ENCODE measurements around the gene SLC2A14. TPM values are rescaled to one million over a fixed set of nuclear protein-coding genes. Genes with fewer than 3 reads are reported as not detected.
"Not testable (repeated sequence)": the region's sequence is repeated elsewhere in the genome, so short reads cannot be mapped to it uniquely, and the experiment has no call there.

SLC2A14 gene
- total RNA-seq, 2 donors from 2014 or later = not detected

GRCh38 chr12:7835116-7835515, 37.6 kb downstream of the SLC2A14 start:
- Histone ChIP-seq H3K4me3 (no peak overlapping the region), H3K9me3 (no peaks in the 10 kb centered on the region), H3K36me3 (no peaks in the 10 kb centered on the region), H3K27ac (no peak overlapping the region), H3K4me1 (ENCODE audit: control insufficient read depth in 1 of 2, low read depth in 2 of 2) (no peaks in the 10 kb centered on the region), H3K27me3 (replicated peaks; ENCODE audit: insufficient read depth) (no peaks in the 10 kb centered on the region)
- ATAC-seq (ENCODE audit: insufficient number of reproducible peaks, low FRiP score, low read depth) (no peak), DNase-seq (ENCODE audit: low spot score) (no peak)
- TF ChIP-seq CTCF (IDR thresholded peaks at IDR 0.05) = no peak

GRCh38 chr12:7834701-7835100, 38.0 kb downstream of the SLC2A14 start:
- Histone ChIP-seq H3K4me3 (no peak overlapping the region), H3K4me1 (ENCODE audit: control insufficient read depth in 1 of 2, low read depth in 2 of 2) (no peaks in the 10 kb centered on the region), H3K9me3 (no peaks in the 10 kb centered on the region), H3K36me3 (no peaks in the 10 kb centered on the region), H3K27me3 (replicated peaks; ENCODE audit: insufficient read depth) (no peaks in the 10 kb centered on the region), H3K27ac (no peak overlapping the region)
- no peak for ATAC-seq (ENCODE audit: insufficient number of reproducible peaks, low FRiP score, low read depth)
- no peak for TF ChIP-seq CTCF (IDR thresholded peaks at IDR 0.05)
- DNase-seq (ENCODE audit: low spot score) = no peak

GRCh38 chr12:7833831-7834230, 38.9 kb downstream of the SLC2A14 start:
- no peaks in the 10 kb centered on the region for H3K27me3 ChIP-seq (replicated peaks; ENCODE audit: insufficient read depth)
- ATAC-seq (ENCODE audit: insufficient number of reproducible peaks, low FRiP score, low read depth) = no peak
- no peaks in the 10 kb centered on the region for H3K36me3 ChIP-seq

GRCh38 chr12:7833201-7833600, 39.5 kb downstream of the SLC2A14 start:
- ATAC-seq (ENCODE audit: insufficient number of reproducible peaks, low FRiP score, low read depth); DNase-seq (ENCODE audit: low spot score); H3K4me1 ChIP-seq (ENCODE audit: control insufficient read depth in 1 of 2, low read depth in 2 of 2); H3K9me3 ChIP-seq; H3K27ac ChIP-seq; H3K27me3 ChIP-seq (replicated peaks; ENCODE audit: insufficient read depth); H3K4me3 ChIP-seq; H3K36me3 ChIP-seq: not testable (repeated sequence)

More at GRCh38 chr12:7833831-7834230, 38.9 kb downstream of the SLC2A14 start:
- Histone ChIP-seq H3K27ac (no peak overlapping the region), H3K4me1 (ENCODE audit: control insufficient read depth in 1 of 2, low read depth in 2 of 2) (no peaks in the 10 kb centered on the region), H3K4me3 (no peak overlapping the region), H3K9me3 (no peaks in the 10 kb centered on the region)
- TF ChIP-seq CTCF (IDR thresholded peaks at IDR 0.05) = no peak
- DNase-seq (ENCODE audit: low spot score) = no peak

- H3K4me1 ChIP-seq (ENCODE audit: control insufficient read depth in 1 of 2, low read depth in 2 of 2) = no peaks in the 10 kb centered on the region
- ATAC-seq (ENCODE audit: insufficient number of reproducible peaks, low FRiP score, low read depth) (no peak), DNase-seq (ENCODE audit: low spot score) (no peak)
- H3K27ac ChIP-seq = no peak overlapping the region
- H3K4me3 ChIP-seq = no peak overlapping the region
- no peak for TF ChIP-seq CTCF (IDR thresholded peaks at IDR 0.05)
- no peaks in the 10 kb centered on the region for H3K36me3 ChIP-seq
- no peaks in the 10 kb centered on the region for H3K27me3 ChIP-seq (replicated peaks; ENCODE audit: insufficient read depth)
- no peaks in the 10 kb centered on the region for H3K9me3 ChIP-seq
Measured at GRCh38 chr12:7832059-7832696, 40.5 kb downstream of the SLC2A14 start.

DNA sequence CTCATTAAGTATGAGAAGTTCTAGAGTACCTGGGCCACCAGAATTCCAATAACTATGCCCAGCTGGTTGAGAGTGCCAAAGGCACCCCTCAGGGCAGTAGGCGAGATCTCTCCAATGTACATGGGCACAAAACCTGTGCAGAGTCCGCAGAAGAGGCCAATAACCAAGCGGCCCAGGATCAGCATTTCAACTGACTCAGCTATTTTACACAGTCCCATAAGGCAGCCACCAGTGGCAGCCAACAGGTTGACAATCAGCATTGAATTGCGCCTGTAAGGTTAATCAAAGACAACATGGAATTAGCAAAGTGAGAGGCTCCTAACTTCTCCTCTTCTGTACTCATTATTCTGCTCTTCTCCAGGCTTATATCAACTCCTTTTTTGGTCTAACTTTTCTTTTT, 43.0 kb downstream of the SLC2A14 start:
- H3K4me3 ChIP-seq; DNase-seq (ENCODE audit: low spot score); ATAC-seq (ENCODE audit: insufficient number of reproducible peaks, low FRiP score, low read depth): not testable (repeated sequence)

GRCh38 chr12:7825754-7826153, 47.0 kb downstream of the SLC2A14 start:
- not testable (repeated sequence) for ATAC-seq (ENCODE audit: insufficient number of reproducible peaks, low FRiP score, low read depth); H3K27me3 ChIP-seq (replicated peaks; ENCODE audit: insufficient read depth); H3K9me3 ChIP-seq; H3K27ac ChIP-seq; H3K36me3 ChIP-seq; H3K4me3 ChIP-seq; DNase-seq (ENCODE audit: low spot score); H3K4me1 ChIP-seq (ENCODE audit: control insufficient read depth in 1 of 2, low read depth in 2 of 2)

More for the DNA sequence above, 43.0 kb downstream of the SLC2A14 start:
- not testable (repeated sequence) for H3K9me3 ChIP-seq; H3K36me3 ChIP-seq; H3K4me1 ChIP-seq (ENCODE audit: control insufficient read depth in 1 of 2, low read depth in 2 of 2); H3K27me3 ChIP-seq (replicated peaks; ENCODE audit: insufficient read depth); H3K27ac ChIP-seq

All from thoracic aorta (tissue), 2 donors.